PC-9 (cell line): Measurements from ENCODE around the gene PTPRF.

Experiments
- EZH2 ChIP-seq: fragments of 200-600 bp; sonication (generic); IDR thresholded peaks from 2 replicates; pipeline ENCODE4 v1.8.0; 2017; ENCODE audit warnings: antibody characterized with exemption, low read depth
- TF ChIP-seq, protein P1 (sequence below): fragments of 200-600 bp; sonication (generic); conservative IDR thresholded peaks from 2 replicates; pipeline ENCODE4 v1.6.1; 2017; ENCODE audit warnings: mixed run types, antibody characterized with exemption, mild to moderate bottlenecking, moderate library complexity

DNA sequence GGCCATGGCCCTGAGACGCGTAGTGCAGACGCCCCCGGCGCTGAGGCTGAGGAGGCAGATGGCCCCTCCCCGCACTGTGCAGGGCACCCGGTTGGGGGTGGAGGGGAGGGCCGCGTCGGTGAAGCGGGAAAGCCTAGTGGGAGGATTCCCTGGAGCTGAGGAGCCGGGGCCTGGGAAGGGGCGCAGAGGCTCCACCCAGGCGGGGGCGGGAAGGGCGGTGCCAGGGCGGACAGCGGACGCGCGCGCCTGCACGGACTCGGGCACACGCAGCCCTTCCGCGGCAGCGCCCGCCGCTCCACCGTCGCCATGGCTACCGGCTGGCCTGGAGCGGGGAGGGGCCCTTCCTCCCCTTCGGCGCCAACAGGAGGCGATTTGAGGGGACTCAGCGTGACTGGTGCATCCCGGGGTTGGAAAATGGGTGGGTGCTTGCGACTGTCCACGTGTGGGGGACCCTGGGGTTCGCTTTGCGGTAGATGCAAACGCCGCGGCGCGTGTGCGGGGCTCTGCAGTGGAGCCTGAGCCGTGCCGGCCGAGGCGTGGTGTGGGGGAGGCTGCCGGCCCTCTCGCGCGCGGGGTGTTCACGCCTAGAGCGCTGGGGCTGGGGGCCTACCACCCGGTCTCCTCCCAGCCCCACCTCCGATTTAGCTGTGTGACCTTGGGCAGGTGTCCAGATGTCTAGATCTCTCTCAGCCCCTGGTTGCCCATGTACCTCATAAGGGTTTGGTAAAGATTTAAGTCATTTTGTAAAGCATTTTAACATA lies 35.1 kb downstream of the PTPRF start:
- TF ChIP-seq, protein P1, sequence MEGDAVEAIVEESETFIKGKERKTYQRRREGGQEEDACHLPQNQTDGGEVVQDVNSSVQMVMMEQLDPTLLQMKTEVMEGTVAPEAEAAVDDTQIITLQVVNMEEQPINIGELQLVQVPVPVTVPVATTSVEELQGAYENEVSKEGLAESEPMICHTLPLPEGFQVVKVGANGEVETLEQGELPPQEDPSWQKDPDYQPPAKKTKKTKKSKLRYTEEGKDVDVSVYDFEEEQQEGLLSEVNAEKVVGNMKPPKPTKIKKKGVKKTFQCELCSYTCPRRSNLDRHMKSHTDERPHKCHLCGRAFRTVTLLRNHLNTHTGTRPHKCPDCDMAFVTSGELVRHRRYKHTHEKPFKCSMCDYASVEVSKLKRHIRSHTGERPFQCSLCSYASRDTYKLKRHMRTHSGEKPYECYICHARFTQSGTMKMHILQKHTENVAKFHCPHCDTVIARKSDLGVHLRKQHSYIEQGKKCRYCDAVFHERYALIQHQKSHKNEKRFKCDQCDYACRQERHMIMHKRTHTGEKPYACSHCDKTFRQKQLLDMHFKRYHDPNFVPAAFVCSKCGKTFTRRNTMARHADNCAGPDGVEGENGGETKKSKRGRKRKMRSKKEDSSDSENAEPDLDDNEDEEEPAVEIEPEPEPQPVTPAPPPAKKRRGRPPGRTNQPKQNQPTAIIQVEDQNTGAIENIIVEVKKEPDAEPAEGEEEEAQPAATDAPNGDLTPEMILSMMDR, result no peak
- no peak for TF ChIP-seq EZH2
